ENCODE data around the gene UBE2S.
A peak's percentile ranks its signal among the peaks of the same experiment; 100 is the strongest.

UBE2S gene

DNA sequence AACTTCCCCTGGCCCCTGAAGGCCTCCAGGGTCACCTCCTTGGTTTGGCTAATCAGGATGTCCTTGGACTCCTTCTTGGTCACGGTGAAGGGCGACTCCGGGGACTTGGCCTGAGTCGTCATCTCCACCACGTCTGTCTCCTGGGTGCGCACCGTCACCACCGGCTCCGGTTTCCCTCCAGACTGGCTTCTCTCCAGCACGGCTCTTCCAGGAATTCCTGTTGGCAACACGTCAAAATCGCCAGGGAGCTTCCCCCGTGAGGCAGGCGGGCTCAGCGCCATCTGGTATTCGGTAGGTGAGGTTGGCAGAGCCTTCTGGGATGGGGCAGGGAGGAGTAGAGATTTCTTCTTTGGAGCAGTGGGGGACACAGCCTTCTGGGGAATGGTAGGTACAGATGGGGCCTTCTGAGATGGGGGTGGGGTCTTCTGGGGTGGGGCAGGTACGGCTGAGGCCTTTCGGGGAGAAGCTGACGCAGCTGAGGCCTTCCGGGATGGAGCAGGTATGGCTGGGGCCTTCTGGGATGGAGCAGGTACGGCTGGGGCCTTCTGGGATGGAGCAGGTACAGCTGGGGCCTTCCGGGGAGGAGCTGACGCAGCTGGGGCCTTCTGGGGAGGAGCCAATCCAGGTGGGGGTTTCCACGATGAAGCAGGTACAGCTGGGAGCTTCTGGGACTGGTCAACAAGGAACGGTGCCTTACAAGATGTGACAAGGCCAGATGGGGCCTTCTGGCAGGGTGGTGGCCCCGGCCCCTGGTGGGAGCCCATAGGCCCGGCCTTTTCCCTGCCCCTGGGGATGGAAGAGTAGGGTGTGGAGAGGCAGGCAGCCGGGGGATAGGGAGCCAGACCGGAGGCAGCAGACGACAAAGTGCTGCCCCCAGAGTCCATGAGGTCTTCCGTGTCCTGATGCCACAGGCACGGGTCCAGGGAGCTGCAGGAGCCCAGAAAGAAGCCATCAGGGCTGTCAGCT is 48.4 kb downstream of the UBE2S start:
- DNase-seq: no peak

DNA sequence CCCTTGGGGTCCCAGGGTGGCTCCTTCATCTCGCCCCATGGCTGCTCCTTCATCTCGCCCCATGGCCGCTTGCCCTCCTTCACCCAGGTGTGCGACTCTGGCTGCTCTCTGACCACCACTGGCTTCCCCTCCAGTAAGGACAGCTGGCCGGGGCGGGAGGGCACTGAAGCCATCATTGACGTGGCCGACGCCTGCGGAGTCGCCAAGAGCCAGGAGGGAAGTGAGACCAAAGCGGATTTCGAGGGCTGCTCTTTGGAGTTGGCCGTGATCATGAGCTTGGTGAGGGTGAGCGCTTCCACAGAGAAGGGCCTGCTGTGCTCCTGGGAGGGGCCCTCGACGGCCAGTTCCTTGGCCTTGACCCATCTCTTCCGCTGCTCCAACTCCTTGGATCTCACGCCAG is 49.1 kb downstream of the UBE2S start:
- no peak for DNase-seq

DNA sequence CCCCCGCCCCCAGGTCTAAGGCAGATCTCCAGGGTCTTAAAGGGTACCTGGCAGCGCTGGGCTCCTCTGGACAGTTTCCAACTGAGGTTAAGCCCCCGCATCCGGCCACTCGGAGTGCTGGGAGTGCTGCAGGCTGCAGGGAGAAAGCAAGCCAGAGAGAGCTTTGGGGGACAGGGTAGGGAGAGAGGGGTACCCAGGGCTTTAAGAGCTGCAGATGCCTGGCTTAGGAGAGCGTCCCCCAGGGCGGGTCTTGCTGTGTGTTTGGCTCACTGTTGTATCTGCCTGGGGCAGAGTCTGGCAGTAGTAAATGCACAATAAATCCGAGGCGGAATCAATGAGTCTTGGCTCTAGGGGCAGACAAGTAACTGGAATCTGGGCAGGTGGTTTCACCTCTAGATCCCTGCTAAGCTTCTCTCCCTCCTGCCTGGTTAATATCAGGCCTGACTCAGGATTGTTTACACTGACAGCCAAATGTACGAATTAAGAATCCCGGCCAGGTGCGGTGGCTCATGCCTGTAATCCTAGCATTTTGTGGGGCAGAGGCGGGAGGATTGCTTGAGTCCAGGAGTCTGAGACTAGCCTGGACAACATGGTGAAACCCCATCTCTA is 52.3 kb downstream of the UBE2S start:
- DNase-seq: no peak

DNA sequence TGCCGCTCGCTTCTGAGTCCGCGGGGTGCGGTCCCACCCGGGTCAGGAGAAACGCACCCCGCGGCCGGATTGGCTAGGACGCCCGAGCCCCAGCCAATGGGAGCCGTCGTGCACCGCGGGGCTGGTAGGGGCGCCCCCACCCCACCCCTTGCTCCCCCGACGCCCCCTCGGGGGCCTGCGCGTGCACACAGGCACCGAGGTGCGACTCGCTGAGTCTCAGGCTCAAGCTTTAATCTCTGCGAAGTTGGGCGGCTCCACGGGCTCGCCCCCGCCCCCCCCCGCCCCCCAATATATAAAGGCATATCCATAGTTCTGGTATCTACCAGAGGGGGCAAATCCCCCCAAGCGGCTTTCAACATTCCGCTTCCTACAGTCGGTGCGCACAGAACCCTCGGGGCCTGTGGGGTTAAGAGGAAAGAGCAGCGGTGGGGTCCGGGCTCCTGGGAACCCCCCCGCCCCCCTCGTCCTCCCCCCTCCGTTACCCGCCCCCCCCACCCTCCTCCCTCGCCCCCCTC is 52.8 kb downstream of the UBE2S start, which contains the start of gene COX6B2:
Gene COX6B2, minus strand, starts transcription at position 22 of the 515 bp plus-strand sequence. CDS start 198 bp downstream, outside the sequence.
- DNase-seq: no peak

DNA sequence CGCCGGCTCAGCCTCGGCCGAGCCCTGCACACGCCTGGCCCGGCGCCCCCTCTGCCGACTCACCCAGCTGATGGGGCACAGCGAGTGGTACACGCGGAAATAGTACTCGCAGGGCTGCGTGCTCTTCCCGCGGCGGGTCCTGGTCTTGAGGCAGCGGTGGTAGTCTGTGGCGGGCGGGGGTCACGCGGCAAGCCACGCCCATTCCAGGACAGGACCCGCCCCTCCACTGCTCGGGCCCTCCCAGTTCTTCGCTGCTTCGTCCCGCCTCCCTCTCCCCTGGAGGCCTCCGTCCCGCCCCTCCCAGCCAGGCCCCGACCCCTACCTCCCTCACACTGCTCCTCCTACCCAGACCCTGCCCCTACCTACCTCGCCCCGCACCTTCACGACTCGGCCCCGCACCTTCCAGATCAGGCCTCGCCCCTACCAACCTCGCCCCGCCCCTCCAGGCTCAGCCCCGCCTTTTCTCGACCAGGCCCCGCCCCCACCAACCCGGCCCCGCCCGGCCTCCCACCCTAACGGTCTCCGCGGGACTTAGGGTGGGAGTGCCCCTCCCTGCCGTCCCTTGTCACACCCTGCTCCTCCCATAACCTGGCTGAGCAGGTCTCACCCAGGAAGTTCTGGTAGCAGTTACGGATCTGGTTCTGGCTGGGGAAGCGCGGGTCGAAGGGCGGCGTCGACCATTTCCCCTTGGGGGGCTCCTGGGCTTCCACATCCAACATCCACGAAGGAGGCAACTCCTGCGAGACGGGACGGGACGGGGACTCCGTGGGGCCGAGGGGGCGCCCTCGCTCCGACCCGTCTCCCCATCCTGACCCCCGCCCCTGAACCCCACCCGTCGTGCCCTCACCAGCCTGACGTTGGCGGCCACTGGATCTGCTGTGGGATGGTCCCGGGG is 53.5 kb downstream of the UBE2S start:
- DNase-seq: peak; percentile 76

DNA sequence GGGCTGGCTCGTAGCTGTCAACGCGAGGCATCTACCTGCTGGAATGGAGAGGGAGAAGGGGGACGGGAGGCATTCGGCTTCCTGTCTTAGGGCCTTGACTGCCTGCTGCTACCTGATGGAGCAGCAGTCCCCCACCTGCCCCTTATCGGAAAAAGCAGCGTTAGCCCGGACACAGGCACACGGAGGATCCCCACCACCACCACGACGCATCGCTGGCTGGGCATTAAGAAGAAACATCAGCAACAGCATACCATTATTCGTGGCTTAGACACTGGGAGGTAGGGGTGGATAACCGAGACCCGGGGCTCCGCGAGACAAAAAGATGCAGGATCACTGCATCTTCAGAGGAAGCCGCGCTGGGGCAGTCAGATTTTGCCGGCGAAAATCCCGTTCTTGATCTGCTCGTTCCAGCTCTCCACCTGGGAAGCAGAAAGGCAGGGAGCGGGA is 54.2 kb downstream of the UBE2S start:
- no peak for DNase-seq

DNA sequence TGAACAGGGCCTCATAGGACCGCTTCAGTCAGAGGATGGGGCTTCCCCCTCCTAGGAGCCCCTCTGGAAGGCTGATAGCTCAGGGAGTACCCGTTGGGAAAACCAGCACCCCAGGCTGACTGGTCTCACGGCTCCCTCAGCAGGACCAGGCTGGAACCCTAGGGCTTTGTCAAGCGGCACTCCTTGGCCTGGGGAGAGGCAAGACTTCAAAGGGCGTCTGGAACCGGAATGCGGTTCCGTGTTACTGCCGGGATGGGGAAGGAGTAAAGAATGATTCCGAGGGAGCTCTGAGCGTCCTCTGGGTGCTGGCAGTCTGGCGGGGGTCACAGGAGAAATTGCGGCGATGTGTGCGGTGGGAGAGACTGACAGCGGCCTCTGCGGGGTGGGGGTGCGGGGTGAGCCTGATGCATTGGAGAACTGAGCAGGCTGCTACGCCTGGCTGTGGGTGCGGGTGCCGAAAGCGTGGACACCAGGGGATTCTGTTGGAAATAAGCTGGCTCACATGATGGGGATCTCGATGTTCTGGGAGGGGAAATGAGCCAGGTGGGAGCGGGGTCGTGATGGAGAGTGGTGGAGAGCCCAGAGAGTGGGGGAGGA is 54.9 kb downstream of the UBE2S start:
- no peak for DNase-seq

DNA sequence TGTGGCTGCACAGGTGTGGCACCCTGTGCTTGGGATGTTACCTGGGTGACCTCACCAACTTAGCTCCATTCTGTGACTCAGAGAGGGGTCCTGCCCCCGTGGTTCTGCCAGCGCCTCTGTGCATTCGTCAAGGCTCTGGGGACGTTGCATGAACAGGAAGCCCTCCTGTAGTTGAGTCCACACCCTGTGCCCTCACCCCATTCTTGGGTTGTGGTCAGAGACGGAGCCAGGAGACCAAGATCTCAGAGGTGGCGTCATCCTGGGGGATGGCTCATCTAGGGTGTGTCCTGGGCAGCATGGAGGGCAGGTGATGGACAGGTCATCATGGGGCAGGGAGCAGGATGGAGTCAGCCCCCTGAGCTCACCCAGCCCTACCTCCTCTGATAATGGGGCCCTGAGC is 55.5 kb downstream of the UBE2S start:
- DNase-seq: no peak

DNA sequence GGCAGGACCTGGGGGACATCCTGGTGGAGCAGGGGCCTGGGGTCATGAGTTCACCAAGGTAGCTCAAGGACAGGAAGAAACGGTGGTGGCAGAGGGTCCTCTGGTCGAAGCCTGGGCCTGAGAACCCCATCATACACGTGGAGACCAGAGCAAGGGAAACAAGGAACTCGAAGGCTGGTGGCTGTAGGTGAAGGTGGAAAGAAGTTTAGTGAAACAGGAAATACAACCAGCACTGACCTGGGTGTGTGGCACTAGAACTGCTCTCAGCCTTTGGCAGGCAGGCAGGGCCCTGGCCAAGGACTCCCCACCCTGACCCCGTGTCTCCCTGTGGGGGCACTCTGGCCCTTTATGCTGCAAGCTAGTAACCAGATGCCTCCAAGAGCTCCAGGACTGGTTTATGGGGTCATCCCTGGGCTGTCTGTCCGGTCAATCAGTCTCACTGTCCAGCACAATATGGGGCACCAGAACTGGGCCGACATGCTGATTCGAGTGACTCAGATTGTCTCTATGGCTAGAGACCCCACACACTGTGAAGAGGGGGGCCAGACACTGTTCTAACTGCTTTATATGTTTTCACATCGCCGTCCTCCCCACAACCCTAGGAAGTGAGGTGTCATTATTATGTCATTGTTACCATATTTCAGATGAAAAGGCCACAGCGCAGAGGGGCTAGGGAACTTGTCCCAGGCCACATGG is 56.8 kb downstream of the UBE2S start:
- DNase-seq: no peak
